ENCODE results near the gene PPP2R2C.

GRCh38 chr4:6321361-6321760 lies 151.1 kb downstream of the PPP2R2C start:
- no peak for TF ChIP-seq CTCF (IDR thresholded peaks at IDR 0.05)
- no peak for TF ChIP-seq POLR2A (IDR thresholded peaks at IDR 0.05)
- no peak for TF ChIP-seq POLR2AphosphoS5 (IDR thresholded peaks at IDR 0.05)
